ENCODE data around the gene DLX5. TPM values are rescaled to one million over a fixed set of nuclear protein-coding genes. Genes with fewer than 3 reads are reported as not detected.

Gene DLX5
- total and polyA plus RNA-seq, 2 of the 4 experiments (the other 2 are of a cell fraction) = not detected

DNA sequence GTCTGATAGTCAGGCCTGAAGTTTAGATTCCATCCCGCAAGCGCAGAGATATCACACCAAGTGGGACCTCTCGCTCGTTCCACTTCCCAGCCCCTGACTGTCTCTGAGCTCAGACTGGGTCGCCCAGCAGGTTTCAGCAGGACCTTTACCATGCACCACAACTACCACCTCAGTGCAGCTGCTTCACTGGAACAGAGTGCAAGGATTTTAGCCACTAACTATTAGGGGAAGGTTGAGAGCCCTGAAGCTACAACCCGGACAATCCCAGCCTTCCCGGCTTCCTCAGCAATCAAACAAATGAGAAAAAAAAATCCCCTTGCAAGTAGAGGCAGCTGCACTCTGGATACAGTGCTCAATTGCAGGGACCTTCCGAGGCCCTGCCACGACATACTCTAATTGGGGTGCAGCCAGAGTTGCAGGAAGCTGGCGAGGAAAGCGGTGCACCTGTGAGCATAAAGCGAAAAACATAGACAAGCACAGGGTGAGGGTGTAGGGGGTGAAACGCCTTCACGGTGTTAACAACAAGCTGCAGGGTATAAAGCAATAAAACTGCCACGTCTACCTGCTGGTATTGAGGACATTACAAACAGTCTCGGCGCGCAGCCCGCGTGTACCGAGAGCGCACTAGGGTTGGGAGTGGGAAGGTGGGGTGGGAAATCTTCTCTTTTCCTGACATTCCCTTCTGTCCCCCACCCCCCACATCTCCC, 21.9 kb downstream of the DLX5 start:
- no peaks in the 10 kb centered on the region for H3K36me3 ChIP-seq (ENCODE audit: control insufficient read depth, insufficient read depth, low read length)
- H3K18ac ChIP-seq (ENCODE audit: low read depth, low read length) = no peak overlapping the region
- H2BK5ac ChIP-seq (ENCODE audit: low read depth, low read length, poor library complexity, severe bottlenecking) = no peak overlapping the region
- no peaks in the 10 kb centered on the region for H4K20me1 ChIP-seq (ENCODE audit: insufficient read depth, low read length)
- in situ Hi-C loops (cut with MboI; ENCODE audit: low sequenced_read_pairs) (no loop called here), intact Hi-C loops (cut with micrococcal nuclease) (no loop called here), dilution Hi-C loops (cut with HindIII; ENCODE audit: low sequenced_read_pairs, unreplicated experiment) (no loop called here)
- no peak overlapping the region for H4K5ac ChIP-seq (ENCODE audit: low read depth, low read length)
- peaks cover 81% of the 10 kb centered on the region for H3K27me3 ChIP-seq (ENCODE audit: control insufficient read depth, insufficient read depth, low read length)
- ATAC-seq (ENCODE audit: low read depth) (no peak), DNase-seq (no peak)
- H3K4ac ChIP-seq (ENCODE audit: low read depth, low read length) = no peak overlapping the region
- no peak overlapping the region for H4K8ac ChIP-seq (ENCODE audit: low read depth in 2 of 2, low read length in 2 of 2)
- POLR2A ChIA-PET (ENCODE audit: unreplicated experiment) = no interaction called here
- H2AK5ac ChIP-seq (ENCODE audit: low read depth, low read length) = no peak overlapping the region
- BruUV-seq (replicated peaks) = no TSS peak
- no peak overlapping the region for H4K91ac ChIP-seq (ENCODE audit: insufficient read depth, low read depth, low read length)
- H2AFZ ChIP-seq (replicated peaks; ENCODE audit: low read length, poor library complexity) = no peak overlapping the region
- no peak overlapping the region for H2BK120ac ChIP-seq (ENCODE audit: low read depth, low read length)
- H2BK15ac ChIP-seq (ENCODE audit: low read depth, low read length) = no peak overlapping the region
- H3K4me2 ChIP-seq (ENCODE audit: low read depth, low read length) = no peak overlapping the region
- CTCF ChIA-PET = no interaction called here
- H3K14ac ChIP-seq (replicated peaks; ENCODE audit: low read depth, low read length) = no peak overlapping the region
- TF ChIP-seq, protein P1, sequence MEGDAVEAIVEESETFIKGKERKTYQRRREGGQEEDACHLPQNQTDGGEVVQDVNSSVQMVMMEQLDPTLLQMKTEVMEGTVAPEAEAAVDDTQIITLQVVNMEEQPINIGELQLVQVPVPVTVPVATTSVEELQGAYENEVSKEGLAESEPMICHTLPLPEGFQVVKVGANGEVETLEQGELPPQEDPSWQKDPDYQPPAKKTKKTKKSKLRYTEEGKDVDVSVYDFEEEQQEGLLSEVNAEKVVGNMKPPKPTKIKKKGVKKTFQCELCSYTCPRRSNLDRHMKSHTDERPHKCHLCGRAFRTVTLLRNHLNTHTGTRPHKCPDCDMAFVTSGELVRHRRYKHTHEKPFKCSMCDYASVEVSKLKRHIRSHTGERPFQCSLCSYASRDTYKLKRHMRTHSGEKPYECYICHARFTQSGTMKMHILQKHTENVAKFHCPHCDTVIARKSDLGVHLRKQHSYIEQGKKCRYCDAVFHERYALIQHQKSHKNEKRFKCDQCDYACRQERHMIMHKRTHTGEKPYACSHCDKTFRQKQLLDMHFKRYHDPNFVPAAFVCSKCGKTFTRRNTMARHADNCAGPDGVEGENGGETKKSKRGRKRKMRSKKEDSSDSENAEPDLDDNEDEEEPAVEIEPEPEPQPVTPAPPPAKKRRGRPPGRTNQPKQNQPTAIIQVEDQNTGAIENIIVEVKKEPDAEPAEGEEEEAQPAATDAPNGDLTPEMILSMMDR (conservative IDR thresholded peaks at IDR 0.05; ENCODE audit: low read depth, low read length) = no peak
- TF ChIP-seq FOS (IDR thresholded peaks at IDR 0.05; ENCODE audit: low read depth, low read length) = no peak
- no peak for TF ChIP-seq CEBPB (IDR thresholded peaks at IDR 0.05; ENCODE audit: low read depth, low read length)
- TF ChIP-seq MAFK (IDR thresholded peaks at IDR 0.05; ENCODE audit: low read depth, low read length) = no peak
- TF ChIP-seq MXI1 (IDR thresholded peaks at IDR 0.05; ENCODE audit: borderline replicate concordance, low read depth, low read length) = no peak
- no peak for TF ChIP-seq CHD1 (IDR thresholded peaks at IDR 0.05; ENCODE audit: low read depth, low read length)
- no peak for TF ChIP-seq RFX5 (IDR thresholded peaks at IDR 0.05; ENCODE audit: low read depth, low read length)
- no peak for TF ChIP-seq NFE2L2 (IDR thresholded peaks at IDR 0.05; ENCODE audit: low read depth, low read length)
- no peak for TF ChIP-seq BHLHE40 (IDR thresholded peaks at IDR 0.05; ENCODE audit: low read depth, low read length)
- H3K27ac ChIP-seq (ENCODE audit: insufficient read depth, low read length) = no peak overlapping the region
- H3K56ac ChIP-seq (ENCODE audit: extremely low read depth, insufficient read depth, low read length) = no peak overlapping the region
- H2BK20ac ChIP-seq (ENCODE audit: low read depth, low read length) = no peak overlapping the region
- no peak overlapping the region for H2AK9ac ChIP-seq (replicated peaks; ENCODE audit: low read depth, low read length, poor library complexity)
- peaks cover 1% of the 10 kb centered on the region; the same call in 1 of the 2 replicates for H3K9me3 ChIP-seq (ENCODE audit: control insufficient read depth, insufficient read depth, low read length)
- no peaks in the 10 kb centered on the region for H3K79me1 ChIP-seq (ENCODE audit: low read depth in 1 of 2, low read length in 2 of 2)
- no peak overlapping the region for H3K9ac ChIP-seq (ENCODE audit: low read depth, low read length)
- no peak overlapping the region for H3K23ac ChIP-seq (ENCODE audit: low read depth, low read length)
- H3K4me1 ChIP-seq (ENCODE audit: control insufficient read depth, insufficient read depth, low read length) = no peaks in the 10 kb centered on the region
- no peaks in the 10 kb centered on the region for H3K9me1 ChIP-seq (ENCODE audit: insufficient read depth, low read length)
- 20% methylated on average over 1 of the region's 22 CpGs; no CpG with 5 or more reads in 1 of the 2 experiments for WGBS, 2 experiments (ENCODE audit: extremely low coverage in 2 of 2, insufficient read length in 1 of 2)
- H3K4me3 ChIP-seq (ENCODE audit: insufficient read depth, low read depth, low read length) = no peak overlapping the region

Measured in IMR-90 (cell line).